ENCODE measurements around the gene CELSR1.

DNA sequence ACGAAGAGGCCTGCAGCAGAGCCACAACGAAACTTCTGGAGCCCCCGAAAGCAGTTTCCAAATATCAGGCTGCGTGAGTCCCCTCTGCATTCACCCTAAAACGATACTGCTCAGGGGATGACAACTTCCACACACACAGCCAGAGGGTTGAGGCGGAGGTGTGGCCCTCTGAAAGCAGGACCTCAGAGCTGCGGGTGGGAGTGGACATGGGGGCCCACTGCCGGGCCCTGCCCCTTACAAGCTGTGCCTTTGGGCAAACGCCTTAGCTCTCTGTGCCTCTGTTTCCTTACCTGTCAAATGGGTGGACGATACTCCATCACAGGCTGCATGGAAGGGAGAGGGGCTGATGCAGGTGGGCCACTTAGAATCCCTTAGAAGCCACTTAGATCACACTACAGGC is 148.8 kb downstream of the CELSR1 start:
- TF ChIP-seq, protein P1, sequence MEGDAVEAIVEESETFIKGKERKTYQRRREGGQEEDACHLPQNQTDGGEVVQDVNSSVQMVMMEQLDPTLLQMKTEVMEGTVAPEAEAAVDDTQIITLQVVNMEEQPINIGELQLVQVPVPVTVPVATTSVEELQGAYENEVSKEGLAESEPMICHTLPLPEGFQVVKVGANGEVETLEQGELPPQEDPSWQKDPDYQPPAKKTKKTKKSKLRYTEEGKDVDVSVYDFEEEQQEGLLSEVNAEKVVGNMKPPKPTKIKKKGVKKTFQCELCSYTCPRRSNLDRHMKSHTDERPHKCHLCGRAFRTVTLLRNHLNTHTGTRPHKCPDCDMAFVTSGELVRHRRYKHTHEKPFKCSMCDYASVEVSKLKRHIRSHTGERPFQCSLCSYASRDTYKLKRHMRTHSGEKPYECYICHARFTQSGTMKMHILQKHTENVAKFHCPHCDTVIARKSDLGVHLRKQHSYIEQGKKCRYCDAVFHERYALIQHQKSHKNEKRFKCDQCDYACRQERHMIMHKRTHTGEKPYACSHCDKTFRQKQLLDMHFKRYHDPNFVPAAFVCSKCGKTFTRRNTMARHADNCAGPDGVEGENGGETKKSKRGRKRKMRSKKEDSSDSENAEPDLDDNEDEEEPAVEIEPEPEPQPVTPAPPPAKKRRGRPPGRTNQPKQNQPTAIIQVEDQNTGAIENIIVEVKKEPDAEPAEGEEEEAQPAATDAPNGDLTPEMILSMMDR (IDR thresholded peaks at IDR 0.05; ENCODE audit: low read depth, low read length, poor library complexity, severe bottlenecking), result no peak
- no peak for TF ChIP-seq EZH2phosphoT487 (IDR thresholded peaks at IDR 0.05; ENCODE audit: borderline replicate concordance, low read length)

All from DOHH2 (cell line).